Naive B cell (primary cell): ENCODE results near the gene RGS8. TPM values are rescaled to one million over a fixed set of nuclear protein-coding genes. Genes with fewer than 3 reads are reported as not detected.

Experiments used
- ATAC-seq, 2 donors: fragments of 150-1000 bp; cut with Tn5 transposase; 2 replicates each; pipeline ENCODE4 v1.10.0; 2021; ENCODE audit warnings: low read depth in 2 of 2, mild to moderate bottlenecking in 2 of 2, moderate library complexity in 2 of 2
- DNase-seq: peaks from one replicate; pipeline ENCODE4 v3.0.0; 2022
- H3K27ac Mint-ChIP-seq, 6 donors: one replicate each; pipeline ENCODE4 v1.8.0; 2020 to 2022; ENCODE audit warnings: mild to moderate bottlenecking in 6 of 6, mixed read lengths in 6 of 6, moderate library complexity in 5 of 6, inconsistent platforms in 2 of 6
- H3K27me3 Mint-ChIP-seq, 3 donors: one replicate each; pipeline ENCODE4 v1.8.0; 2021 to 2022; ENCODE audit warnings: mixed read lengths in 3 of 3, mild to moderate bottlenecking in 1 of 3
- H3K36me3 Mint-ChIP-seq, 2 donors: one replicate each; pipeline ENCODE4 v1.8.0; 2020 to 2022; ENCODE audit warnings: mixed read lengths in 2 of 2, inconsistent platforms in 1 of 2, mild to moderate bottlenecking in 1 of 2
- H3K4me1 Mint-ChIP-seq, 3 donors: one replicate each; pipeline ENCODE4 v1.8.0; 2020 to 2022; ENCODE audit warnings: mixed read lengths in 3 of 3, inconsistent platforms in 1 of 3, mild to moderate bottlenecking in 1 of 3, moderate library complexity in 1 of 3
- H3K4me3 Mint-ChIP-seq, 8 donors: one replicate each; pipeline ENCODE4 v1.8.0; 2020 to 2022; ENCODE audit warnings: mild to moderate bottlenecking in 8 of 8, mixed read lengths in 8 of 8, moderate library complexity in 8 of 8, inconsistent platforms in 2 of 8
- H3K9me3 Mint-ChIP-seq, 7 donors: one replicate each; pipeline ENCODE4 v1.8.0; 2020 to 2022; ENCODE audit warnings: mixed read lengths in 7 of 7, mild to moderate bottlenecking in 5 of 7, inconsistent platforms in 2 of 7, moderate library complexity in 1 of 7
- polyA plus RNA-seq, 6 donors: library from polyadenylated mRNA; unstranded; fragments of 300-500 nt; fragmentation: Illumina TruSeq; gene quantifications; one replicate each; pipeline ENCODE4 v1.2.3, GENCODE V29; 2021; ENCODE audit warnings: low read depth in 6 of 6

Gene RGS8
- not detected for polyA plus RNA-seq

GRCh38 chr1:182684116-182684828, at the start of gene RGS8:
Gene RGS8 (minus strand): TSS chr1:182684587. CDS start chr1:182669649, 14,938 bp downstream.
- Mint-ChIP-seq H3K9me3 (no peaks in the 10 kb centered on the region), H3K27me3 (peaks cover 33 to 39% (median 36%) of the 10 kb centered on the region in 3 donors)

GRCh38 chr1:182731852-182732575, 47.6 kb upstream of the RGS8 start:
- Mint-ChIP-seq H3K9me3 (no peaks in the 10 kb centered on the region), H3K27ac (no peak overlapping the region), H3K36me3 (no peaks in the 10 kb centered on the region), H3K4me3 (no peak overlapping the region), H3K27me3 (peaks cover 0 to 6% (median 0%) of the 10 kb centered on the region in 3 donors), H3K4me1 (no peaks in the 10 kb centered on the region)
- DNase-seq = no peak
- no peak for ATAC-seq

More at GRCh38 chr1:182684116-182684828, at the start of gene RGS8:
- Mint-ChIP-seq H3K4me3 (no peak within 1 kb of the TSS), H3K27ac (no peak within 1 kb of the TSS), H3K36me3 (no peaks in the 10 kb centered on the region), H3K4me1 (no peaks in the 10 kb centered on the region)
- DNase-seq (no peak), ATAC-seq (no peak)

- Mint-ChIP-seq H3K27ac (no peak overlapping the region), H3K9me3 (no peaks in the 10 kb centered on the region), H3K36me3 (no peaks in the 10 kb centered on the region), H3K4me1 (no peaks in the 10 kb centered on the region), H3K4me3 (no peak overlapping the region), H3K27me3 (peaks cover 0 to 6% (median 4%) of the 10 kb centered on the region in 3 donors)
- DNase-seq (no peak), ATAC-seq (no peak)
Measured at GRCh38 chr1:182726912-182727311, 42.5 kb upstream of the RGS8 start.

GRCh38 chr1:182725259-182726255, 41.2 kb upstream of the RGS8 start:
- Mint-ChIP-seq H3K4me1 (no peaks in the 10 kb centered on the region), H3K36me3 (no peaks in the 10 kb centered on the region), H3K4me3 (no peak overlapping the region), H3K27me3 (peaks cover 0 to 6% (median 4%) of the 10 kb centered on the region in 3 donors), H3K27ac (peak overlapping the region in 1 of 6 donors; percentile 28), H3K9me3 (no peaks in the 10 kb centered on the region)
- DNase-seq = no peak
- ATAC-seq = no peak

GRCh38 chr1:182724215-182724614, 39.8 kb upstream of the RGS8 start:
- H3K36me3 Mint-ChIP-seq = no peaks in the 10 kb centered on the region
- ATAC-seq (no peak), DNase-seq (no peak)
- H3K9me3 Mint-ChIP-seq = no peaks in the 10 kb centered on the region
- peaks cover 0 to 4% (median 0%) of the 10 kb centered on the region in 3 donors for H3K27me3 Mint-ChIP-seq
- H3K4me3 Mint-ChIP-seq = no peak overlapping the region
- H3K27ac Mint-ChIP-seq = no peak overlapping the region
- H3K4me1 Mint-ChIP-seq = no peaks in the 10 kb centered on the region

- Mint-ChIP-seq H3K27ac (no peak overlapping the region), H3K4me1 (peaks cover under 1 to 2% (median 2%) of the 10 kb centered on the region in 3 donors), H3K4me3 (no peak overlapping the region)
Measured at GRCh38 chr1:182723200-182723599, 38.8 kb upstream of the RGS8 start.

GRCh38 chr1:182721525-182721924, 37.1 kb upstream of the RGS8 start:
- no peak for DNase-seq
- Mint-ChIP-seq H3K4me3 (no peak overlapping the region), H3K4me1 (peaks cover 15 to 16% (median 15%) of the 10 kb centered on the region in 3 donors)

More at GRCh38 chr1:182723200-182723599, 38.8 kb upstream of the RGS8 start:
- no peaks in the 10 kb centered on the region for H3K9me3 Mint-ChIP-seq
- peaks cover 0 to 4% (median 0%) of the 10 kb centered on the region in 3 donors for H3K27me3 Mint-ChIP-seq
- ATAC-seq (no peak), DNase-seq (no peak)
- H3K36me3 Mint-ChIP-seq = no peaks in the 10 kb centered on the region

GRCh38 chr1:182720463-182720862, 36.1 kb upstream of the RGS8 start:
- peaks cover 0 to 4% (median 0%) of the 10 kb centered on the region in 3 donors for H3K27me3 Mint-ChIP-seq

More at GRCh38 chr1:182721525-182721924, 37.1 kb upstream of the RGS8 start:
- no peak for ATAC-seq
- Mint-ChIP-seq H3K36me3 (no peaks in the 10 kb centered on the region), H3K27me3 (peaks cover 0 to 4% (median 0%) of the 10 kb centered on the region in 3 donors), H3K27ac (no peak overlapping the region), H3K9me3 (no peaks in the 10 kb centered on the region)

DNA sequence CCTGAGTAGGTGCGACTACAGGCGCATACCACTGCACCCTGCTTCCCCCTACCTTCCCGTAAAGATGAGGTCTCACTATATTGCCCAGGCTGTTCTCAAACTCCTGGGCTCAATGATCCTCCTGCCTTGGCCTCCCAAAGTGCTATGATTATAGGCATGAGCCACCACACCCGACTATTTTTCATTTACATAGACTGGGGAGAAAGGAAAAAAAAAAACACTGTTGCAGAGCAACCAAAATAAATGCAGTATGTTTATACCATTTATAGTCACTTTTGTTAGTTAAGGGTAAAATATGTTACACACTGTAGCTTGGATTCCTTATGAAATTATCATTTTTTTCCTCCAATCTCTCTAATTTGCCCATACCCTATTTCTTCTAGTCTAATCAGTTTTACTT, 35.2 kb upstream of the RGS8 start:
- Mint-ChIP-seq H3K27me3 (peaks cover 0 to 4% (median 0%) of the 10 kb centered on the region in 3 donors), H3K9me3 (no peaks in the 10 kb centered on the region), H3K4me1 (peaks cover 15 to 16% (median 15%) of the 10 kb centered on the region in 3 donors), H3K27ac (no peak overlapping the region), H3K36me3 (no peaks in the 10 kb centered on the region), H3K4me3 (no peak overlapping the region)
- no peak for DNase-seq
- ATAC-seq = no peak

More at GRCh38 chr1:182720463-182720862, 36.1 kb upstream of the RGS8 start:
- Mint-ChIP-seq H3K4me1 (peaks cover 15 to 16% (median 15%) of the 10 kb centered on the region in 3 donors), H3K9me3 (no peaks in the 10 kb centered on the region), H3K36me3 (no peaks in the 10 kb centered on the region), H3K27ac (no peak overlapping the region), H3K4me3 (no peak overlapping the region)
- ATAC-seq (no peak), DNase-seq (no peak)

DNA sequence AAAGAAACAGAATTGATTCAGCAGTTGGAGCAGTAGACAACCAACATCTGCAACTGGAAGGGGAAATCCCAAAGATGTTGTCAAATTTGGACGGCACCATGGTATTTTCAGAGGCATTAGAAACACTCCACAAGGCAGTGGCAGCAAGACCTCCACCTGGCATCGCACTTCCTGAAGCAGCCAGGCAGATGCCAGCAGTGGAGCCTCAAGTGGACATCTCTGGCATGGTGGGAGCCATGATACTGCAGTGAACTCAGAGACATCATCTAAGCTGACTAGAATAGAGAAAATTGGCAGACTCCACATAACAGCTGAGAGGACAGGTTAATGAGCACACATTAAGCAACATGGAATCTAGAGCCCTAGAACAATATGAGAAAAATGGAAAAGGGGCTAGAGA, 33.9 kb upstream of the RGS8 start:
- peaks cover 0 to 5% (median 0%) of the 10 kb centered on the region in 3 donors for H3K27me3 Mint-ChIP-seq
- peak overlapping the region in 1 of 6 donors; percentile 35 for H3K27ac Mint-ChIP-seq
- H3K4me3 Mint-ChIP-seq = no peak overlapping the region
- no peaks in the 10 kb centered on the region for H3K36me3 Mint-ChIP-seq
- peaks cover 15 to 18% (median 16%) of the 10 kb centered on the region in 3 donors for H3K4me1 Mint-ChIP-seq
- DNase-seq (no peak), ATAC-seq (peak; percentile 28 to 51)
- no peaks in the 10 kb centered on the region for H3K9me3 Mint-ChIP-seq

GRCh38 chr1:182716740-182717720, 32.6 kb upstream of the RGS8 start:
- H3K27ac Mint-ChIP-seq = peak overlapping the region in 3 of 6 donors; percentile 23 to 57 (median 24)
- H3K9me3 Mint-ChIP-seq = no peaks in the 10 kb centered on the region
- no peaks in the 10 kb centered on the region for H3K36me3 Mint-ChIP-seq
- ATAC-seq (peak in 1 of 2 donors; percentile 33), DNase-seq (no peak)
- peak overlapping the region in 2 of 8 donors; percentile 7 to 12 for H3K4me3 Mint-ChIP-seq
- H3K27me3 Mint-ChIP-seq = peaks cover 0 to 5% (median 0%) of the 10 kb centered on the region in 3 donors
- H3K4me1 Mint-ChIP-seq = peaks cover 15 to 18% (median 16%) of the 10 kb centered on the region in 3 donors

GRCh38 chr1:182715531-182715930, 31.1 kb upstream of the RGS8 start:
- ATAC-seq (no peak), DNase-seq (no peak)
- no peaks in the 10 kb centered on the region for H3K36me3 Mint-ChIP-seq
- H3K27me3 Mint-ChIP-seq = peaks cover 0 to 5% (median 4%) of the 10 kb centered on the region in 3 donors
- no peak overlapping the region for H3K27ac Mint-ChIP-seq
- peaks cover 15 to 18% (median 16%) of the 10 kb centered on the region in 3 donors for H3K4me1 Mint-ChIP-seq
- H3K4me3 Mint-ChIP-seq = no peak overlapping the region
- no peaks in the 10 kb centered on the region for H3K9me3 Mint-ChIP-seq
